NCI-H1092 treated with DMSO at 0.1 percent for 48 hours (cell line): ENCODE results near the gene BTBD9.
"Not testable (repeated sequence)": the region's sequence is repeated elsewhere in the genome, so short reads cannot be mapped to it uniquely, and the experiment has no call there.

Source experiments
- DNase-seq: peaks from one replicate; lab custom pipeline; 2025; lab: John Stamatoyannopoulos, UW

The BTBD9 gene

DNA sequence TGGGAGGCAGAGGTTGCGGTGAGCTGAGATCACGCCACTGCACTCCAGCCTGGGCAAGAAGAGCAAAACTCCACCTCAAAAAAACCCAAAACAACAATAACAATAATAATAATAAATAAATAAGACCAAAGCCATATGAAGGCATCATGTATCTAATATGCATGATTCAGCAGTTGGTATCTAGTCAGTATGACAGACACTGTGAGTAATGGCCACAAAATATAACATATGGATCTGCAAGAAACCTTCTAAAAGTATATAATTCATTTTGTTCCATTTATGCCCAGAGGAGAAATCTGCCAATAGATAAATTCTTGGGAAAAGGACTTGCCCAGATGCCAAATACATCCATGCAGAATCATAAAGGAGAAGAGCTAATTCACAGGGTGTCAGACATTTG lies 252.3 kb downstream of the BTBD9 start:
- no peak for DNase-seq

GRCh38 chr6:38378801-38379200 lies 260.9 kb downstream of the BTBD9 start:
- DNase-seq = no peak

GRCh38 chr6:38375937-38376336 lies 263.8 kb downstream of the BTBD9 start:
- DNase-seq = no peak

DNA sequence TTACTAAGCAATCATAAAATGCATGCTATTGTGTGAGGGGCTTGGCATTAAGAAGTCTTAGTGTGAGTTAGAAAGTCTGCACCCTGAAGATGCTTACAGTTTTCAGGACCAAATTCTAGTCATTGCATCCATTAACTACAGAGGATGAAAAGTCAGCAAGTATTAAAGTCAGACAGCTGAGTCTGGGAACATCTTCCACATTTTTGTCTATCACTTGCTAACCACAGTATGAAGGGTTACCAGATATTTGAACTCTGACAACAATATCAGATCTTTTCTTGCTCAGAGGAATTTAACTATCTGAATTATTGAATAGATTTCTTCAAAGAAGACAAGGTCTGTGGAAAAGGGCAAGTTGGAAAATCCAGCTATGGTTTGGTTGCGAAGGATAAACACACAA lies 264.4 kb downstream of the BTBD9 start:
- no peak for DNase-seq

GRCh38 chr6:38371881-38372280 lies 267.8 kb downstream of the BTBD9 start:
- no peak for DNase-seq

DNA sequence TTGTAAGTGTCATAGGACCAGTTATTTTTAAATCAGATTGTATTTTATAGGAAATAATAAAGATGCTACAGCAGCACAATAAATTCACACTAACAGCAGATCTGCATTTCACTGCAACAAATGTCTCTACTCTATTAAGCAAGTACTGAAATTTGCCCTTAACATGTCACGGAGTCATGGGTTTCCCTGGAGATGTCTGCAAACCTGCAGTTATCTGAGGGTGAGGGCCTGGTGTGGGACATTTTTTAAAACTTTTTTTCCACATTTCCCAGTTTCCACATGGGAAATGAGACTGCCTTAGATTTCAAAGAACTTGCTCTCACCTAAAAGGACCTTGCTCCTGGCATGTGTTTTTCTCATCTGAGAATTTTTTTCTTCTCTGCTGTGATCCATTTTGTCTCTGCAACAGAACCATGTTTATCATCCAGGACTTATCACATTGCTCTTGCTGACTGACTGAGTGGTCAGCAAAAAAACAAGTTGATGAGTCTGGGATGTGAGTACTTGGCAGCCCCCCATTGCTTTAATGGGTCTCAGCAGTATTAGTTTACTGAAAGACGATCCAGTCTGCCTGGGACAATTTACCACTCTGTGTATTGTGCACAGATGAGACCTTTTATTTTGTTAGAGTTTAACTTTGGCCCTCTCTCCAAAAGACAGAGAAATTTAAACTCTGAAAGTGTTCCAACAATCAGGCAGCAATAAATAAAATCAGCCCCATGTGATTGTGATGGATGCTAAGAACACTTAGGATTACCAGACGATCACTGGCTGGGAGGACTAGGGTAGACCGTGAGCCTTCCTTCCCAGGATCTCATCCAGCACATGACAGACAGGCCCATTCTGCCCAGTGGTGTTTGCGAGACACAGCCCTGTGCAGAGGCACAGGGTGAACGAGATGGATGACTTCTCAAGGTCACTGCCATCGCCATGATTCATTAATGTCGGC lies 268.8 kb downstream of the BTBD9 start:
- peak; percentile 16 for DNase-seq

- no peak for DNase-seq
These were observed 272.5 kb downstream of the BTBD9 start for GRCh38 chr6:38367231-38367630.

- no peak for DNase-seq
These were observed 273.5 kb downstream of the BTBD9 start for GRCh38 chr6:38366234-38366633.

DNA sequence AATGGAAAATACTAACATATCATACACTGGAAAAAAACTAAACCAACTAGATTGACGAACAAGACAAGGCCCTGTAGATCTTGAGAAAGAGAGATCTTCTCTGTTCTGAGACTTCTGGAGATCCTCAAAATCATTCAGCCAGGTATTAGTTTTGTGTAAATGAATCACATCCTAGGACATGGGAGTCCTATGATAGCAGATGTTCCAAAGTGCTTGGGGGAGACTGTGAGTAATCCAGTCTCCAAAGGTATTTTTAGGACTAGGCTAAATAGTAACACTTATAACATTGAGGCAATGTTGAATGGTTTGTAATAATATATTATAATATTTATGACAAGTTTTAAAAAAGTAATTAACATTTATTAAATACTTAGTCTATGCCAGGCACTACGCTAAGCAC lies 275.0 kb downstream of the BTBD9 start:
- no peak for DNase-seq

DNA sequence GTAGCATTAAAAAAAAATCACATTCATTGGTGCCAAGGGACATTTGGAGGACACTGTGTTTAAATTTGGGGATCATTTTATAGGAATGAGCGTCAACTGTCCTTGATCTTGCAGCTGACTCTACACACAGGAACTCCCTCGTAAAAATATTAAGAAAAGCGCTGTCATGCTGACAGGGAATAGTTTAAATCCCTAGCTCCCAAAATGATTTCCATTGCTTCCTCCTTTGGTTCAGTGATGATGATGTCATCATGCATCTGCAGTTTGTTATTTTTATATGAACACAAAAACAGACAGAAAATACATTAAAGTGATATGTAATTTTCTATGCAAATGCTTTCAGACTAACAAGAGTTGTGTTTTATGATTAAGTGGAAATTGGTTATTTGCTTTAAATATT lies 275.6 kb downstream of the BTBD9 start:
- DNase-seq = no peak

DNA sequence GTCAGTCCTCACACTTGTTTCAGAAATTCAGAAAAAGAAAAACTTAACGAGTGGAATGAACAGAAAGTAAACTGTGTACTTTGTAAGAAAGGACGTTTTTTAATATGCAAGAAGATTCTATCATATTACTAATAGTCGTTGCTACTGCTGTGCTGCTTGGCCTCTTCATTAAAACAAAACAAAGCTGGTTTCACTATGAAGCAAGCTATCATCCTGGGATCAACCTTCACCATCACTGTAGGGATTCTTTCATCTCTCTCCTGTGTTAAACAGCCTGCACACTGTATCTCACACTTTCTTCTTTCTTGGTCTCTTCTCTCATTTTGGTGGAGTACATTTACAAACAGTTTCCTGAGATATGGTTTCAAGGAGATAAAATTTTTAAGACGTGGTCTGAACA lies 284.2 kb downstream of the BTBD9 start:
- no peak for DNase-seq

- no peak for DNase-seq
These were observed 284.8 kb downstream of the BTBD9 start for GRCh38 chr6:38354905-38355304.

GRCh38 chr6:38354037-38354381 lies 285.7 kb downstream of the BTBD9 start:
- DNase-seq = no peak

- no peak for DNase-seq
These were observed 286.3 kb downstream of the BTBD9 start for GRCh38 chr6:38353310-38354036.

DNA sequence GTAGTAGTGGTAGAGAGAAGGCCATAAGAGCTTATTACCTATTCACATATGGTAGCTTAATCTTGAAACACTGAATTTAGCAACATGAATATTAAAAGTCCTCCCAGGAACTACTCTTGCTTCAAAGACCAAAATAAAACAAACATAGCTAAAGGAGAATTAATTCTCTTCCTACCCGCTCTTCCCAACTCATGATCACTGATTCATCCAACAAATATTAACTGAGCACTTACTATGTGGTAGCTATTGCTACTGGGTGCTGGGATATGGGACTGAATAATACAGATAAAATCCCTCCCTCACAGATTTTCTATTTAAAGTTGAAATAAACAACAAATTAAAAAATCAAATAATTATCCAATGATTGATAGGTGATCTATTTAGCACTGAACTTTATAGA lies 287.1 kb downstream of the BTBD9 start:
- DNase-seq = no peak

DNA sequence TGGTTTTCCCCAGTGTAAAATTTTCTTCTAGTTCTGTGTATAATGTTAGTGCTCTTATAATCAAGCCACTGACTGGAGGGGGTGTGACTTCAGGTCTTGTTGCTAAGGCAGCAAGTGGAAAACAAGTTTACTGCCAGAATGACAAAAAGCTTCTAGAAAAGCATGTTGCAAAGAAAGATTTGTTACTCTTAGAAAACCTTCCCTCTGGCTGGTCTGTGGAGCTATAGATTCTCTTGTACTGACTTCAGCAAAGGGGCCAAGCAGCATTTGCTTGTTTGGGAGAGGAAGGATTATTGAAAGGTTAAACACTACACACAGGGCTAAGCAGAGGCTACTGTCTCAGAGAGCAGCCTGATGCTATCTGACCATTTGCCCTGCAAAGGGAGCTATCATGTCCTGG lies 288.8 kb downstream of the BTBD9 start:
- DNase-seq = no peak

DNA sequence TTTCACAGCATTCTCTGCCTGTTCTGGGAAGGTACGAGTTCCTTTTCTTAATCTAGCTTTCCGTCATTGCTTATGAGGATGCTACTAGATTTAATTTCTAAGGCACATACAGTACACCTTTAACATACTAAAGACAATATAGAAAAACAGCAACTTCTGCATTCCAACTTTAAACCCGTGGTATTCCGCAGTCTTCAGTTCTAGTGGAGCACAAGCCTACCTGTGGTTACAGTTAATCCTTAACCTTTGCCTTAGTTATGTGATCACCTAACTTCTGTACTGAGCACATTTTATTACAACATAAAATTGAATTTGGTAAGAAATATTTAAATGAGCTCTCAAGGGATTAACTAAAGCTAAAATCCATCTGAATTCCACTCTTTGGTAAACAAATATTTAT lies 289.5 kb downstream of the BTBD9 start:
- DNase-seq = no peak

GRCh38 chr6:38349795-38350194 lies 289.9 kb downstream of the BTBD9 start:
- DNase-seq = no peak

DNA sequence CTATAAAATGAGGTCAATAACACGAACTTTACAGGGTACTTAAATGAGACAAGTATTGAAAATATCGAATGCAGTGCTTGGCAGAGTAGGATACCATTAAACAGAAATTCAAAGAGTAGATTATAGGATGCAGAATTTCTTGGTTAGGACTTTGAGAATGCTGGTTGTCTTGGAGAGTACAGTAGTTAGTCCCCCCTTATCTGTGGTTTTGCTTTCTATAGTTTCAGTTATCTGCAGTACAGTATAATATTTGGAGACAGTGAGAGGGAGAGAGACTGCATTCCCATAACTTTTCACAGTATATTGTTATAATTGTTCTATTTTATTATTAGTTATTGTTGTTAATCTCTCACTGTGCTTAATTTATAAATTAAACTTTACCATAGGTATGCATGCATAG lies 290.5 kb downstream of the BTBD9 start:
- DNase-seq = no peak

- DNase-seq = no peak
These were observed 291.4 kb downstream of the BTBD9 start for GRCh38 chr6:38348371-38348770.

DNA sequence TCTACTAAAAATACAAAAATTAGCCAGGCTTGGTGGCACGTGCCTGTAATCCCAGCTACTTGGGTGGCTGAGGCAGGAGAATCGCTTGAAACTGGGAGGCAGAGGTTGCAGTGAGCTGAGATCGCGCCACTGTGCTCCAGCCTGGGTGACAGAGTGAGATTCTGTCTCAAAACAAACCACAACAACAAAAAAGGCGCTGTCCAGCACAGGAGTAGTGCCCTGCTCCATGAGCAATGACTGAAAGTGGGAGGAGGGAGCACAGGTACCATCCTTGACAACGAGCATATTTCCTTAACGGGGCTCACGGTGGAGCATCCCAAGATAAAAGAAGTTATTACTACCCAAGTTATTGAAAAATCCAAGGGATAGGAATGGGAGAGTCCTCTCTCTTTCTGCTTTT lies 291.9 kb downstream of the BTBD9 start:
- DNase-seq = not testable (repeated sequence)

- DNase-seq = no peak
These were observed 293.2 kb downstream of the BTBD9 start for GRCh38 chr6:38346291-38347079.

DNA sequence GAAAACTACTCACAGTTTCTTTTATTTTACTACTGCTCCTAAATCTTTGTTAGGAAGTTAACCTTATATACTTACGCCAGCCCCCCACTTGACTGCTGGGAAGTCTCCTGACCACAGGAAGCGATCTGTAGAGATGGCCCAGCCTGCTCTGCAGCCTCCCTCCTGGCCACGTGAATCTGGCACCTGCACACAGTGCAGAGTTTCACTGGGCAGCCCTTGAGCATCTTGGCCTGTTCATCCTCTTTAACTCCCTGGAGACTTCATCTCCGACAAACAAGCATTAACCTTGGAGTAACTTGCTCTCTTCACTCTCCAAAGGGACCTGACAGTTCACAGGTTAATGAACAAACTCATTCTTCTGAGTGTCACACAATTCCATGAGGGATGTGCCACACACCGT lies 294.1 kb downstream of the BTBD9 start:
- DNase-seq = no peak
